OCI-LY1 (cell line): ENCODE data around the gene ST6GALNAC6.

Source experiments
- H2AFZ ChIP-seq: fragments of 200-600 bp; sonication (generic), shearing (Covaris generic); 2 replicates; pipeline ENCODE4 v1.6.0; 2014; ENCODE audit warnings: antibody characterized with exemption, mild to moderate bottlenecking, low read length
- H3F3A ChIP-seq: fragments of 200-600 bp; sonication (generic), shearing (Covaris generic); 2 replicates; pipeline ENCODE4 v1.6.0; 2014; ENCODE audit warnings: mild to moderate bottlenecking, antibody characterized with exemption, low read length, moderate library complexity; ENCODE audit not compliant: insufficient read depth
- H3K27ac ChIP-seq: fragments of 200-600 bp; sonication (generic); 2 replicates; pipeline ENCODE4 v1.5.1; 2014; ENCODE audit warnings: low read length, mixed run types, mild to moderate bottlenecking, low read depth; ENCODE audit not compliant: poor library complexity, severe bottlenecking
- H3K27me3 ChIP-seq: fragments of 200-600 bp; sonication (generic); 2 replicates; pipeline ENCODE4 v1.6.0; 2014; ENCODE audit warnings: antibody characterized with exemption, mild to moderate bottlenecking, low read length, moderate library complexity; ENCODE audit not compliant: insufficient read depth
- H3K36me3 ChIP-seq: fragments of 200-600 bp; sonication (generic); 2 replicates; pipeline ENCODE4 v1.6.1; 2014; ENCODE audit warnings: mild to moderate bottlenecking, antibody characterized with exemption, low read length, moderate library complexity, mixed read lengths; ENCODE audit not compliant: insufficient read depth
- H3K4me1 ChIP-seq: fragments of 200-600 bp; sonication (generic); 2 replicates; pipeline ENCODE4 v1.5.1; 2014; ENCODE audit warnings: mild to moderate bottlenecking, low read length, moderate library complexity; ENCODE audit not compliant: insufficient read depth, severe bottlenecking
- H3K4me2 ChIP-seq: fragments of 200-600 bp; sonication (generic), shearing (Covaris generic); 2 replicates; pipeline ENCODE4 v1.6.1; 2014; ENCODE audit warnings: low read length
- H3K4me3 ChIP-seq: fragments of 200-600 bp; sonication (generic); 2 replicates; pipeline ENCODE4 v1.5.1; 2014; ENCODE audit warnings: low read length, low read depth, mild to moderate bottlenecking, mixed read lengths; ENCODE audit not compliant: poor library complexity, severe bottlenecking
- H3K79me2 ChIP-seq: fragments of 200-600 bp; shearing (Covaris generic); 2 replicates; pipeline ENCODE4 v1.6.1; 2016; ENCODE audit warnings: mixed run types, low read length, mixed read lengths; ENCODE audit not compliant: insufficient read depth
- H3K9ac ChIP-seq: fragments of 200-600 bp; sonication (generic), shearing (Covaris generic); 2 replicates; pipeline ENCODE4 v1.6.1; 2014; ENCODE audit warnings: mild to moderate bottlenecking, low read length, mixed read lengths
- H3K9me2 ChIP-seq: fragments of 200-600 bp; sonication (generic), shearing (Covaris generic); 2 replicates; pipeline ENCODE4 v1.6.1; 2014; ENCODE audit warnings: low read depth, mild to moderate bottlenecking, low read length, mixed read lengths
- H3K9me3 ChIP-seq: fragments of 200-600 bp; shearing (Covaris generic); 2 replicates; pipeline ENCODE4 v1.6.1; 2014; ENCODE audit warnings: low read length, mixed read lengths
- H4K20me1 ChIP-seq: fragments of 200-600 bp; sonication (generic), shearing (Covaris generic); 2 replicates; pipeline ENCODE4 v1.6.0; 2016; ENCODE audit warnings: mild to moderate bottlenecking, low read length; ENCODE audit not compliant: insufficient read depth
- CTCF ChIP-seq: fragments of 200-600 bp; sonication (generic), shearing (Covaris generic); IDR thresholded peaks from 2 replicates; pipeline ENCODE4 v1.5.1; 2017; ENCODE audit warnings: mild to moderate bottlenecking, antibody characterized with exemption, low read length, moderate library complexity, mixed read lengths
- EZH2 ChIP-seq: fragments of 200-600 bp; sonication (generic), shearing (Covaris generic); IDR thresholded peaks from 2 replicates; pipeline ENCODE4 v1.8.0; 2017; ENCODE audit warnings: borderline replicate concordance, mixed run types, mild to moderate bottlenecking, antibody characterized with exemption, low read length, moderate library complexity, mixed read lengths

ST6GALNAC6 gene

GRCh38 chr9:127878652-127879390 is 20.6 kb downstream of the ST6GALNAC6 start:
- Histone ChIP-seq H3K4me1 (peaks cover 8% of the 10 kb centered on the region), H3K4me3 (no peak overlapping the region), H4K20me1 (no peaks in the 10 kb centered on the region), H3K36me3 (no peaks in the 10 kb centered on the region; the same call in 1 of the 2 replicates), H3K4me2 (no peak overlapping the region), H3K9me3 (no peaks in the 10 kb centered on the region), H3K79me2 (no peaks in the 10 kb centered on the region), H2AFZ (no peak overlapping the region), H3K27me3 (peaks cover 8% of the 10 kb centered on the region; the same call in 1 of the 2 replicates), H3K9ac (no peak overlapping the region), H3K9me2 (no peaks in the 10 kb centered on the region), H3K27ac (no peak overlapping the region), H3F3A (no peaks in the 10 kb centered on the region)
- TF ChIP-seq EZH2, result no peak

- H3K9ac ChIP-seq, result no peak overlapping the region
- no peak overlapping the region for H3K27ac ChIP-seq
Measured at GRCh38 chr9:127878001-127878651, 21.3 kb downstream of the ST6GALNAC6 start.

GRCh38 chr9:127877566-127877998 is 21.8 kb downstream of the ST6GALNAC6 start, which contains the start of gene AK1:
Gene AK1, minus strand, starts transcription at chr9:127877675. Its CDS starts 3,058 bp downstream, at chr9:127874617.
- TF ChIP-seq EZH2 (no peak), CTCF (no peak)
- Histone ChIP-seq H3K79me2 (no peaks in the 10 kb centered on the region), H3K27me3 (peaks cover 17% of the 10 kb centered on the region; the same call in 1 of the 2 replicates), H3K27ac (no peak within 1 kb of the TSS), H3K4me3 (no peak within 1 kb of the TSS), H3K36me3 (no peaks in the 10 kb centered on the region; the same call in 1 of the 2 replicates), H3K9me3 (no peaks in the 10 kb centered on the region), H3K4me1 (peaks cover 6% of the 10 kb centered on the region), H3K4me2 (no peak within 1 kb of the TSS), H3K9me2 (no peaks in the 10 kb centered on the region), H3K9ac (no peak within 1 kb of the TSS), H2AFZ (no peak within 1 kb of the TSS), H4K20me1 (no peaks in the 10 kb centered on the region), H3F3A (no peaks in the 10 kb centered on the region)

More at GRCh38 chr9:127878001-127878651, 21.3 kb downstream of the ST6GALNAC6 start:
- TF ChIP-seq EZH2, result no peak
- TF ChIP-seq CTCF, result no peak
- Histone ChIP-seq H2AFZ (no peak overlapping the region), H3F3A (no peaks in the 10 kb centered on the region), H3K4me3 (no peak overlapping the region), H3K9me3 (no peaks in the 10 kb centered on the region), H3K36me3 (no peaks in the 10 kb centered on the region; the same call in 1 of the 2 replicates), H3K27me3 (peaks cover 14% of the 10 kb centered on the region; the same call in 1 of the 2 replicates), H3K4me1 (peaks cover 6% of the 10 kb centered on the region), H3K4me2 (no peak overlapping the region), H3K9me2 (no peaks in the 10 kb centered on the region), H4K20me1 (no peaks in the 10 kb centered on the region), H3K79me2 (no peaks in the 10 kb centered on the region)
